WTC11 (cell line): ENCODE data around the gene PTPRS. TPM values are rescaled to one million over a fixed set of nuclear protein-coding genes. Genes with fewer than 3 reads are reported as not detected.
A peak's percentile ranks its signal among the peaks of the same experiment; 100 is the strongest.

ENCODE experiments used
- ATAC-seq: fragments of 200-7000 bp; cut with Tn5 transposase; 2 replicates; pipeline ENCODE4 v1.10.0; 2021; ENCODE audit warnings: mild to moderate bottlenecking, moderate library complexity
- CTCF ChIA-PET: fragments of 300-600 bp; sonication (Branson Sonifier 250); formaldehyde crosslinking; loops from one replicate; lab custom pipeline; 2021; ENCODE audit warnings: antibody characterized with exemption; lab: Charles Lee
- POLR2A ChIA-PET: fragments of 350-600 bp; sonication (Branson Sonifier 250); formaldehyde crosslinking; loops from one replicate; lab custom pipeline; 2021; ENCODE audit warnings: antibody characterized with exemption; lab: Charles Lee
- DNase-seq: peaks from one replicate; pipeline ENCODE4 v3.0.0; 2021; ENCODE audit warnings: low spot score
- H3K27ac Mint-ChIP-seq: 2 replicates; pipeline ENCODE4 v1.8.0; 2021; ENCODE audit warnings: mixed read lengths
- H3K27me3 Mint-ChIP-seq: 2 replicates; pipeline ENCODE4 v1.8.0; 2021; ENCODE audit warnings: low read depth, mild to moderate bottlenecking, moderate library complexity, mixed read lengths
- H3K36me3 Mint-ChIP-seq: 2 replicates; pipeline ENCODE4 v1.8.0; 2021; ENCODE audit warnings: mixed read lengths
- H3K4me1 Mint-ChIP-seq: 2 replicates; pipeline ENCODE4 v1.8.0; 2022; ENCODE audit warnings: mixed read lengths
- H3K4me3 Mint-ChIP-seq: 2 replicates; pipeline ENCODE4 v1.8.0; 2021; ENCODE audit warnings: mild to moderate bottlenecking, moderate library complexity, mixed read lengths
- H3K9me3 Mint-ChIP-seq: 2 replicates; pipeline ENCODE4 v1.8.0; 2021; ENCODE audit warnings: mixed read lengths
- AR ChIP-seq: fragments of 250-450 bp; sonication (Bioruptor Pico); IDR thresholded peaks from 2 replicates; pipeline ENCODE4 v1.9.0; 2021; ENCODE audit warnings: mild to moderate bottlenecking
- CDX4 ChIP-seq: fragments of 250-450 bp; sonication (Bioruptor Pico); IDR thresholded peaks from 2 replicates; pipeline ENCODE4 v1.9.0; 2021; ENCODE audit warnings: moderate library complexity, mild to moderate bottlenecking, inconsistent platforms, borderline replicate concordance
- CREM ChIP-seq: sonication (generic); formaldehyde crosslinking; IDR thresholded peaks from 2 replicates; pipeline ENCODE4 v1.8.1; 2022; ENCODE audit warnings: mild to moderate bottlenecking, missing genetic modification reagents, moderate library complexity
- ESRRA ChIP-seq: sonication (generic); formaldehyde crosslinking; IDR thresholded peaks from 2 replicates; pipeline ENCODE4 v1.8.1; 2022; ENCODE audit warnings: mild to moderate bottlenecking, missing genetic modification reagents, borderline replicate concordance
- GABPB1 ChIP-seq: sonication (generic); formaldehyde crosslinking; IDR thresholded peaks from 2 replicates; pipeline ENCODE4 v1.8.1; 2023; ENCODE audit warnings: mild to moderate bottlenecking, missing genetic modification reagents
- GRHL2 ChIP-seq: fragments of 250-450 bp; sonication (Bioruptor Pico); IDR thresholded peaks from 2 replicates; pipeline ENCODE4 v1.8.0; 2022; ENCODE audit warnings: mild to moderate bottlenecking, moderate library complexity; ENCODE audit not compliant: insufficient replicate concordance, severe bottlenecking
- HMGA2 ChIP-seq: fragments of 250-450 bp; sonication (Bioruptor Pico); IDR thresholded peaks from 2 replicates; pipeline ENCODE4 v1.4.0; 2021; ENCODE audit warnings: mild to moderate bottlenecking, moderate library complexity
- JUN ChIP-seq: sonication (generic); formaldehyde crosslinking; IDR thresholded peaks from 2 replicates; pipeline ENCODE4 v1.8.0; 2023; ENCODE audit warnings: mild to moderate bottlenecking, missing genetic modification reagents
- MAX ChIP-seq: sonication (generic); formaldehyde crosslinking; IDR thresholded peaks from 2 replicates; pipeline ENCODE4 v1.8.0; 2022; ENCODE audit warnings: mild to moderate bottlenecking, missing genetic modification reagents
- NR3C1 ChIP-seq: sonication (generic); formaldehyde crosslinking; conservative IDR thresholded peaks from 2 replicates; pipeline ENCODE4 v1.8.1; 2023; ENCODE audit warnings: low read depth, mild to moderate bottlenecking, missing genetic modification reagents
- PREB ChIP-seq: sonication (generic); formaldehyde crosslinking; IDR thresholded peaks from 2 replicates; pipeline ENCODE4 v1.8.1; 2022; ENCODE audit warnings: mild to moderate bottlenecking, missing genetic modification reagents, moderate library complexity, borderline replicate concordance
- RORB ChIP-seq: fragments of 250-450 bp; sonication (Bioruptor Pico); IDR thresholded peaks from 2 replicates; pipeline ENCODE4 v1.9.0; 2021; ENCODE audit warnings: mild to moderate bottlenecking
- SMAD4 ChIP-seq: sonication (generic); formaldehyde crosslinking; IDR thresholded peaks from 2 replicates; pipeline ENCODE4 v1.8.0; 2022; ENCODE audit warnings: mild to moderate bottlenecking, missing genetic modification reagents
- SP1 ChIP-seq: sonication (generic); formaldehyde crosslinking; conservative IDR thresholded peaks from 2 replicates; pipeline ENCODE4 v1.8.1; 2022; ENCODE audit warnings: missing genetic modification reagents
- TEAD1 ChIP-seq: sonication (generic); formaldehyde crosslinking; IDR thresholded peaks from 2 replicates; pipeline ENCODE4 v1.8.0; 2022; ENCODE audit warnings: mild to moderate bottlenecking, missing genetic modification reagents
- USF1 ChIP-seq: sonication (generic); formaldehyde crosslinking; IDR thresholded peaks from 2 replicates; pipeline ENCODE4 v1.8.0; 2022; ENCODE audit warnings: mild to moderate bottlenecking, missing genetic modification reagents
- ZNF121 ChIP-seq: sonication (generic); formaldehyde crosslinking; IDR thresholded peaks from 2 replicates; pipeline ENCODE4 v1.8.0; 2023; ENCODE audit warnings: missing genetic modification reagents
- ZNF281 ChIP-seq: sonication (generic); formaldehyde crosslinking; IDR thresholded peaks from 2 replicates; pipeline ENCODE4 v1.8.0; 2023; ENCODE audit warnings: mild to moderate bottlenecking, missing genetic modification reagents
- ZNF423 ChIP-seq: fragments of 250-450 bp; sonication (Bioruptor Pico); IDR thresholded peaks from 2 replicates; pipeline ENCODE4 v2.1.2; 2022; ENCODE audit warnings: mild to moderate bottlenecking, moderate library complexity
- ZNF532 ChIP-seq: fragments of 250-450 bp; sonication (Bioruptor Pico); IDR thresholded peaks from 2 replicates; pipeline ENCODE4 v1.9.0; 2021; ENCODE audit warnings: mild to moderate bottlenecking, borderline replicate concordance
- ZSCAN18 ChIP-seq: fragments of 250-450 bp; sonication (Bioruptor Pico); IDR thresholded peaks from 2 replicates; pipeline ENCODE4 v2.1.2; 2022; ENCODE audit warnings: mild to moderate bottlenecking, moderate library complexity
- total RNA-seq: library from RNA; stranded (reverse); gene quantifications from 3 replicates; pipeline ENCODE4 v1.2.3, GENCODE V29; 2021

PTPRS gene
- total RNA-seq, 1 experiment from 2014 or later: 201 TPM

- peaks cover 5% of the 10 kb centered on the region; the same call in 1 of the 2 replicates for H3K4me1 Mint-ChIP-seq
- CTCF ChIA-PET: interaction anchor here (1.3 to 1.4 kb wide), 2 partner anchors 19 kb away, joined by 3 to 4 read pairs; no protein-coding TSS in a partner anchor
- TF ChIP-seq MAX (CRISPR knock-in tag): 0 out of 2 replicates have a peak, but pooled peaks have one; percentile 35
- TF ChIP-seq GABPB1 (CRISPR knock-in tag): no peak
- TF ChIP-seq ZNF281 (CRISPR knock-in tag): no peak
- TF ChIP-seq CDX4 (CRISPR knock-in tag): no peak
- TF ChIP-seq AR (CRISPR knock-in tag): no peak
- DNase-seq (no peak), ATAC-seq (0 out of 2 replicates have a peak, but pooled peaks have one; percentile 16)
- peaks cover 6% of the 10 kb centered on the region; the same call in 1 of the 2 replicates for H3K36me3 Mint-ChIP-seq
- H3K9me3 Mint-ChIP-seq: peaks cover 15% of the 10 kb centered on the region
- no peak overlapping the region for H3K4me3 Mint-ChIP-seq
- no peak overlapping the region for H3K27ac Mint-ChIP-seq
- H3K27me3 Mint-ChIP-seq: peaks cover 60% of the 10 kb centered on the region
- POLR2A ChIA-PET: no interaction called here
These were observed 5.3 kb upstream of the PTPRS start for GRCh38 chr19:5345895-5346386.

- Mint-ChIP-seq H3K9me3 (peaks cover 15% of the 10 kb centered on the region), H3K4me1 (peaks cover 10% of the 10 kb centered on the region), H3K4me3 (no peak overlapping the region), H3K27me3 (peaks cover 62% of the 10 kb centered on the region), H3K36me3 (peaks cover 6% of the 10 kb centered on the region), H3K27ac (no peak overlapping the region)
- ChIA-PET CTCF (interaction anchor here (1.6 kb wide), 1 partner anchor 34 kb away, joined by 3 read pairs; no protein-coding TSS in a partner anchor), POLR2A (no interaction called here)
- ATAC-seq (no peak), DNase-seq (no peak)
- TF ChIP-seq ESRRA (CRISPR knock-in tag): no peak
- no peak for TF ChIP-seq ZNF532 (CRISPR knock-in tag)
- TF ChIP-seq USF1 (CRISPR knock-in tag): no peak
- TF ChIP-seq SP1 (CRISPR knock-in tag): no peak
- TF ChIP-seq GABPB1 (CRISPR knock-in tag): no peak
- no peak for TF ChIP-seq ZSCAN18 (CRISPR knock-in tag)
- no peak for TF ChIP-seq HMGA2
- TF ChIP-seq CREM (CRISPR knock-in tag): no peak
- TF ChIP-seq GRHL2: no peak
- TF ChIP-seq JUN (CRISPR knock-in tag): no peak
- no peak for TF ChIP-seq ZNF121 (CRISPR knock-in tag)
- no peak for TF ChIP-seq ZNF423 (CRISPR knock-in tag)
- no peak for TF ChIP-seq TEAD1 (CRISPR knock-in tag)
- no peak for TF ChIP-seq RORB (CRISPR knock-in tag)
- no peak for TF ChIP-seq PREB
- no peak for TF ChIP-seq NR3C1 (CRISPR knock-in tag)
- TF ChIP-seq SMAD4 (CRISPR knock-in tag): no peak
These were observed 3.2 kb upstream of the PTPRS start for GRCh38 chr19:5343848-5344247.
